ENCODE measurements around the gene RGS7.

Gene RGS7

DNA sequence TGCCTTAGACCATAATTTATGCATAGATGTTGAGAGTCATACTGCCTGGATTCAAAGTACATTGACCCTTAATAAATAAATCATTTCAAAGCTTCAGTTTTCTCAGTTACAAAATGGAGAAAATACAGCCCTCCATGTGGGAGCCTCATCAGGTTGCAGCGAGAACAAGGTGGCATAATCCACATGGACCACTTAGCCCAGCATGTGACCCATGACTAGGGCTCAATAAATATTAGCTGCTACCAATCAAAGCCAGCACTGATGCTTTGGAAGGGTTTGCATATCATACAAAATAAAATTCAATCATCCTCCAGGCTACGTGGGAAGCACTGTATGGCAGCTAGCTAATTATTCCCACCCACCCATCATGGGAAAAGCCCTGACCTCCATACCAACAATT, 33.5 kb upstream of the RGS7 start:
- Histone ChIP-seq H3K4me2 (ENCODE audit: low read length) (no peak overlapping the region), H3K79me1 (ENCODE audit: low read length) (no peaks in the 10 kb centered on the region)
- WGBS (ENCODE audit: extremely low coverage, insufficient coverage, low lambda C conversion rate), result no CpG with 5 or more reads among the region's 2 CpGs

DNA sequence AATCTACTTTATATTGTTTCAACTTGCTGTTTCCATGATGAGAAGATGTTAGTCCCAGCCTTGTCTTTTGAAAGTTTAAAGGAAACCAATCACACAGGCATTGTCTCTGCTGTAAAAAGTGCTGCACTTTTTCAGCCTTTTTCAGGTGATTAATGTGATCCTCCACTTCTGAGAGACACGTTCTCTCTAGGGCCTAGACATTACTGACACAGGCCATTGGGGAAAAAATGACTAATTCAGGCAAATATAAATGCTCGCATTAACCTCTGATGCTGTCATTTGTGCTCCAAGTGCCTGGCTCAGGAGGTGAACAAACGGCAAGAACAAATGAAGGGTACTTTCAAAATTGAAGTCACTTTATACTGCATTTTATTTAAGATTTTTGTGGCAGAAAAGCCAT, 32.4 kb upstream of the RGS7 start:
- Histone ChIP-seq H4K8ac (ENCODE audit: low read depth, low read length) (no peak overlapping the region), H3K23ac (ENCODE audit: low read length) (no peak overlapping the region)

More for the DNA sequence above, 33.5 kb upstream of the RGS7 start:
- H3K9ac ChIP-seq (ENCODE audit: low read length), result no peak overlapping the region
- H2BK15ac ChIP-seq (replicated peaks; ENCODE audit: low read depth), result no peak overlapping the region
- H3K4ac ChIP-seq (ENCODE audit: low read depth, low read length), result no peak overlapping the region
- H3K23ac ChIP-seq (ENCODE audit: low read length), result no peak overlapping the region
- no peak overlapping the region for H4K8ac ChIP-seq (ENCODE audit: low read depth, low read length)
- no peak overlapping the region for H3K56ac ChIP-seq (ENCODE audit: low read length)
- H3K4me1 ChIP-seq (ENCODE audit: control insufficient read depth, low read depth, low read length), result no peaks in the 10 kb centered on the region
- no peak overlapping the region for H2BK120ac ChIP-seq (ENCODE audit: low read depth, low read length)
- H2AK5ac ChIP-seq (ENCODE audit: low read length), result no peak overlapping the region
- no peak overlapping the region for H3K4me3 ChIP-seq (ENCODE audit: low read length)
- no peaks in the 10 kb centered on the region for H3K27me3 ChIP-seq (ENCODE audit: insufficient read depth, low read length, poor library complexity)
- no peaks in the 10 kb centered on the region for H3K36me3 ChIP-seq (ENCODE audit: control insufficient read depth, insufficient read depth, low read length)
- H4K5ac ChIP-seq (ENCODE audit: low read length), result no peak overlapping the region
- no peak overlapping the region for H3K18ac ChIP-seq (ENCODE audit: low read length)
- no peak overlapping the region for H3K27ac ChIP-seq (ENCODE audit: low read depth, low read length)
- no peak for DNase-seq
- no peaks in the 10 kb centered on the region for H3K79me2 ChIP-seq (ENCODE audit: control insufficient read depth, insufficient read depth, low read length)
- no peak overlapping the region for H2BK5ac ChIP-seq (ENCODE audit: low read length)

DNA sequence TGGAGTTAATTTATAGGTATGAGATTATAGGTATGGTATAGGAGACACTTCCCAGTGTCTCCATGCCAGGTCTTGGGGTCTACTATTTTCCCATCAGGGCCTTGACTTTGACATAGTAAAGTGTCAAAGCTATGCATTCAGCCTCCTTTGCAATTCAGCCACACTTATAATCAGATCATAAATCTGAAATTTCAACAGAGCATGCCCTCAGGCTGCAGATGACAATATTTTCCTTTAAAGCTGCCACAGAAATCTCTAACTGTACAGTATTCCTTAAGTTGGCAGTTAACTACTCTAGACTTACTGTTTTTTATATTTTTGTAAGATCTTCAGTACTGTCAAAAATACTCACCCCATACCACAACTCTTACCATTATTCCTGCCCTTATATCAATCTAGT, 30.2 kb upstream of the RGS7 start:
- Histone ChIP-seq H2BK15ac (replicated peaks; ENCODE audit: low read depth) (no peak overlapping the region), H3K27me3 (ENCODE audit: insufficient read depth, low read length, poor library complexity) (no peaks in the 10 kb centered on the region), H2BK120ac (ENCODE audit: low read depth, low read length) (no peak overlapping the region), H3K4me1 (ENCODE audit: control insufficient read depth, low read depth, low read length) (no peaks in the 10 kb centered on the region), H3K9ac (ENCODE audit: low read length) (no peak overlapping the region), H4K8ac (ENCODE audit: low read depth, low read length) (no peak overlapping the region), H3K79me2 (ENCODE audit: control insufficient read depth, insufficient read depth, low read length) (no peaks in the 10 kb centered on the region), H3K56ac (ENCODE audit: low read length) (no peak overlapping the region), H2BK5ac (ENCODE audit: low read length) (no peak overlapping the region), H3K4me2 (ENCODE audit: low read length) (no peak overlapping the region), H3K36me3 (ENCODE audit: control insufficient read depth, insufficient read depth, low read length) (no peaks in the 10 kb centered on the region), H2AK5ac (ENCODE audit: low read length) (no peak overlapping the region), H3K27ac (ENCODE audit: low read depth, low read length) (no peak overlapping the region), H3K79me1 (ENCODE audit: low read length) (no peaks in the 10 kb centered on the region), H3K4me3 (ENCODE audit: low read length) (no peak overlapping the region), H3K4ac (ENCODE audit: low read depth, low read length) (no peak overlapping the region), H3K18ac (ENCODE audit: low read length) (no peak overlapping the region), H3K23ac (ENCODE audit: low read length) (no peak overlapping the region), H4K5ac (ENCODE audit: low read length) (no peak overlapping the region)
- no peak for DNase-seq

More for the DNA sequence above, 32.4 kb upstream of the RGS7 start:
- H3K79me2 ChIP-seq (ENCODE audit: control insufficient read depth, insufficient read depth, low read length), result no peaks in the 10 kb centered on the region
- no peaks in the 10 kb centered on the region for H3K36me3 ChIP-seq (ENCODE audit: control insufficient read depth, insufficient read depth, low read length)
- no peak overlapping the region for H3K9ac ChIP-seq (ENCODE audit: low read length)
- no peaks in the 10 kb centered on the region for H3K27me3 ChIP-seq (ENCODE audit: insufficient read depth, low read length, poor library complexity)
- no peak overlapping the region for H3K18ac ChIP-seq (ENCODE audit: low read length)
- no peak overlapping the region for H2BK15ac ChIP-seq (replicated peaks; ENCODE audit: low read depth)
- no peaks in the 10 kb centered on the region for H3K79me1 ChIP-seq (ENCODE audit: low read length)
- no peak overlapping the region for H3K27ac ChIP-seq (ENCODE audit: low read depth, low read length)
- H3K4me1 ChIP-seq (ENCODE audit: control insufficient read depth, low read depth, low read length), result no peaks in the 10 kb centered on the region
- no peak overlapping the region for H2BK5ac ChIP-seq (ENCODE audit: low read length)
- no peak overlapping the region for H2BK120ac ChIP-seq (ENCODE audit: low read depth, low read length)
- no peak overlapping the region for H3K4ac ChIP-seq (ENCODE audit: low read depth, low read length)
- DNase-seq, result no peak
- WGBS (ENCODE audit: extremely low coverage, insufficient coverage, low lambda C conversion rate), result no CpG with 5 or more reads among the region's 3 CpGs
- H3K56ac ChIP-seq (ENCODE audit: low read length), result no peak overlapping the region
- H2AK5ac ChIP-seq (ENCODE audit: low read length), result no peak overlapping the region
- no peak overlapping the region for H3K4me2 ChIP-seq (ENCODE audit: low read length)
- H3K4me3 ChIP-seq (ENCODE audit: low read length), result no peak overlapping the region
- H4K5ac ChIP-seq (ENCODE audit: low read length), result no peak overlapping the region

DNA sequence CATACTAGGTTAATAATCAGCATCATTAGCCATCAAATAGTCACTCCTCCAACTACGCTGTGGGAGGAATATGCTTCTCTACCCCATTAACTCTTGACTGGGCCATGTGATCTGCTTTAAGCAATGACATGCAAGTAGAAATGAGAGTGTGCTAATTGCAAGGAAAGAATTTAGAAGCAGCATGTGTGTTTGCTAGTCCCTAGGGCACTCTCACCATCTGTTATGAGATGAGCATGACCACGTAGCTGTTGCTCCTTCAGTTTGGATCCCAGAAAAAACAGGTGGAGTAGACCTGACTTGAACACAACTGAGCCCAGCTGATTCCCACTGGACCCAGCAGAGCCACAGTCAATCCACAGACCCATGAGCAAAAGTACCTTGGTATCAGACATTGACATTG, 19.7 kb upstream of the RGS7 start:
- no peaks in the 10 kb centered on the region for H3K4me1 ChIP-seq (ENCODE audit: control insufficient read depth, low read depth, low read length)
- H2BK120ac ChIP-seq (ENCODE audit: low read depth, low read length), result no peak overlapping the region
- H3K4me3 ChIP-seq (ENCODE audit: low read length), result no peak overlapping the region
- H3K79me1 ChIP-seq (ENCODE audit: low read length), result no peaks in the 10 kb centered on the region
- H3K79me2 ChIP-seq (ENCODE audit: control insufficient read depth, insufficient read depth, low read length), result no peaks in the 10 kb centered on the region
- H3K27ac ChIP-seq (ENCODE audit: low read depth, low read length), result no peak overlapping the region
- no peak overlapping the region for H2BK15ac ChIP-seq (replicated peaks; ENCODE audit: low read depth)
- H3K23ac ChIP-seq (ENCODE audit: low read length), result no peak overlapping the region
- H3K4me2 ChIP-seq (ENCODE audit: low read length), result no peak overlapping the region
- H3K36me3 ChIP-seq (ENCODE audit: control insufficient read depth, insufficient read depth, low read length), result no peaks in the 10 kb centered on the region
- H3K18ac ChIP-seq (ENCODE audit: low read length), result no peak overlapping the region
- H3K27me3 ChIP-seq (ENCODE audit: insufficient read depth, low read length, poor library complexity), result no peaks in the 10 kb centered on the region
- no peak overlapping the region for H4K8ac ChIP-seq (ENCODE audit: low read depth, low read length)
- H3K9ac ChIP-seq (ENCODE audit: low read length), result no peak overlapping the region
- DNase-seq, result no peak
- no peak overlapping the region for H2AK5ac ChIP-seq (ENCODE audit: low read length)
- no peak overlapping the region for H3K56ac ChIP-seq (ENCODE audit: low read length)
- no peak overlapping the region for H2BK5ac ChIP-seq (ENCODE audit: low read length)
- no peak overlapping the region for H4K5ac ChIP-seq (ENCODE audit: low read length)
- no peak overlapping the region for H3K4ac ChIP-seq (ENCODE audit: low read depth, low read length)
- WGBS (ENCODE audit: extremely low coverage, insufficient coverage, low lambda C conversion rate), result no CpG with 5 or more reads among the region's 2 CpGs

DNA sequence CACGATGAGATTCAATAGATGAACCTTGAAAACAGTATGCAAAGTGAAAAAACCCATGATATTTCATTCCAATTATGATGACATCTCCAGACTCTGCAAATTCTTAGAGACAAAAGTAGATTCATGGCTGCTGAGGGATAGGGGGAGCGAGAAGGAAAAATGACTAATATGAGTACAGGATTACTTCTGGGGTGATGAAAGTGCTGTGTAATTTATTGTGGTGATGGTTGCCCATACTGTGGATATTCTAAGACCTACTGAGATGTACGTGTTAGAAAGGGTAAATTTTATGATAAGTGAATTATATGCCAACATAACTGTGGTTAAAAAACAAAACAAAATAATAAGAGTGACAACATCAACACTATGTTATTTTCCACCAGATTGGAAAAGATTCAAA, 18.9 kb upstream of the RGS7 start:
- Histone ChIP-seq H2BK120ac (ENCODE audit: low read depth, low read length) (no peak overlapping the region), H2BK5ac (ENCODE audit: low read length) (no peak overlapping the region), H3K79me2 (ENCODE audit: control insufficient read depth, insufficient read depth, low read length) (no peaks in the 10 kb centered on the region), H3K79me1 (ENCODE audit: low read length) (no peaks in the 10 kb centered on the region), H3K27ac (ENCODE audit: low read depth, low read length) (no peak overlapping the region), H3K27me3 (ENCODE audit: insufficient read depth, low read length, poor library complexity) (no peaks in the 10 kb centered on the region), H3K4ac (ENCODE audit: low read depth, low read length) (no peak overlapping the region), H2AK5ac (ENCODE audit: low read length) (no peak overlapping the region), H4K8ac (ENCODE audit: low read depth, low read length) (no peak overlapping the region), H3K56ac (ENCODE audit: low read length) (no peak overlapping the region), H3K18ac (ENCODE audit: low read length) (no peak overlapping the region), H3K9ac (ENCODE audit: low read length) (no peak overlapping the region), H3K4me2 (ENCODE audit: low read length) (no peak overlapping the region), H3K4me1 (ENCODE audit: control insufficient read depth, low read depth, low read length) (no peaks in the 10 kb centered on the region), H3K36me3 (ENCODE audit: control insufficient read depth, insufficient read depth, low read length) (no peaks in the 10 kb centered on the region), H4K5ac (ENCODE audit: low read length) (no peak overlapping the region), H3K23ac (ENCODE audit: low read length) (no peak overlapping the region), H2BK15ac (replicated peaks; ENCODE audit: low read depth) (no peak overlapping the region), H3K4me3 (ENCODE audit: low read length) (no peak overlapping the region)
- no CpG with 5 or more reads among the region's 3 CpGs for WGBS (ENCODE audit: extremely low coverage, insufficient coverage, low lambda C conversion rate)
- DNase-seq, result no peak

DNA sequence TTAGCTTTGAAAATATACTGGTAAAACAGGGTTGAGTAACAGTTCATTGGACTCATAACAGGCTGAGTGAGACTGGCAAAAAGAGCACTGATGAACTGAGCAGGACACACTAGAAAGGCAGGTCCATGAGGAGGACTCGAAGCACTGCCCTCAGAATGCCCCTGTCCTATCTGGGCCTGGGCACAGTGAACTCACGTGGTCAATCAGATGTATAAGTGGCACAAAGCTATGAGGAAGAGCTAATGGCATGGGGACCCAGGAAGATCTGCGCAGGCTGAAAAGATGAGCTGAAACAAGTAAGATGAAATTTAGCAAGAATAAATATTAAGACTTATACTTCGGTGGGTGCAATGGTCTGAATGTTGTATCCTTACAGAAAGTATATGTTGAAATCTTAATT, 9.2 kb upstream of the RGS7 start:
- Histone ChIP-seq H2BK15ac (replicated peaks; ENCODE audit: low read depth) (no peak overlapping the region), H3K36me3 (ENCODE audit: control insufficient read depth, insufficient read depth, low read length) (no peaks in the 10 kb centered on the region), H2AK5ac (ENCODE audit: low read length) (no peak overlapping the region), H3K4me1 (ENCODE audit: control insufficient read depth, low read depth, low read length) (no peaks in the 10 kb centered on the region), H3K79me1 (ENCODE audit: low read length) (no peaks in the 10 kb centered on the region), H3K9ac (ENCODE audit: low read length) (no peak overlapping the region), H2BK5ac (ENCODE audit: low read length) (no peak overlapping the region), H3K79me2 (ENCODE audit: control insufficient read depth, insufficient read depth, low read length) (no peaks in the 10 kb centered on the region), H3K4me3 (ENCODE audit: low read length) (no peak overlapping the region), H3K27me3 (ENCODE audit: insufficient read depth, low read length, poor library complexity) (no peaks in the 10 kb centered on the region), H3K4me2 (ENCODE audit: low read length) (no peak overlapping the region), H3K56ac (ENCODE audit: low read length) (no peak overlapping the region), H3K18ac (ENCODE audit: low read length) (no peak overlapping the region), H4K8ac (ENCODE audit: low read depth, low read length) (no peak overlapping the region), H2BK120ac (ENCODE audit: low read depth, low read length) (no peak overlapping the region), H3K23ac (ENCODE audit: low read length) (no peak overlapping the region), H3K4ac (ENCODE audit: low read depth, low read length) (no peak overlapping the region), H4K5ac (ENCODE audit: low read length) (no peak overlapping the region), H3K27ac (ENCODE audit: low read depth, low read length) (no peak overlapping the region)
- DNase-seq, result no peak
- no CpG with 5 or more reads among the region's 4 CpGs for WGBS (ENCODE audit: extremely low coverage, insufficient coverage, low lambda C conversion rate)
